HEK293 (cell line): ENCODE measurements around the gene ZNF106.

Experiments
- CTCF ChIA-PET: fragments of 350-600 bp; formaldehyde crosslinking; extraction: SDS; loops from one replicate; lab custom pipeline; 2021; ENCODE audit warnings: antibody characterized with exemption; lab: Yijun Ruan, JAX
- POLR2A ChIA-PET: fragments of 300-600 bp; formaldehyde crosslinking; extraction: SDS; loops from one replicate; lab custom pipeline; 2020; ENCODE audit warnings: antibody characterized with exemption, inconsistent platforms; lab: Yijun Ruan, JAX
- H3K27ac ChIP-seq: fragments of 200-500 bp; sonication (Bioruptor generic); 2 replicates; pipeline ENCODE4 v1.5.1; 2014; ENCODE audit warnings: low read depth, low read length, control low read depth, inconsistent platforms; ENCODE audit errors: extremely low read depth
- H3K36me3 ChIP-seq, 2 experiments: fragments of 200-500 bp in 1 of 2; sonication (Bioruptor generic) in 1 of 2; 1 replicate in 1 of 2; 2 replicates in 1 of 2; pipeline ENCODE4 v1.5.1; 2014 to 2017; ENCODE audit warnings: inconsistent platforms in 2 of 2, low read length in 2 of 2; ENCODE audit not compliant: control insufficient read depth in 2 of 2, insufficient read depth in 1 of 2
- H3K4me1 ChIP-seq: fragments of 200-500 bp; sonication (Bioruptor generic); 2 replicates; pipeline ENCODE4 v1.5.1; 2014; ENCODE audit warnings: mild to moderate bottlenecking, low read length, inconsistent platforms; ENCODE audit not compliant: control insufficient read depth, insufficient read depth
- H3K4me3 ChIP-seq: 2 replicates; pipeline ENCODE4 v1.5.1; 2011; ENCODE audit warnings: low read depth, mild to moderate bottlenecking, control low read depth, low read length, moderate library complexity
- H3K9me3 ChIP-seq: fragments of 200-500 bp; sonication (Bioruptor generic); 2 replicates; pipeline ENCODE4 v1.5.1; 2014; ENCODE audit warnings: low read depth, low read length, inconsistent platforms; ENCODE audit not compliant: control insufficient read depth, insufficient read depth
- GLI2 ChIP-seq: fragments of 450-650 bp; formaldehyde crosslinking; IDR thresholded peaks from 2 replicates; pipeline ENCODE4; 2017; ENCODE audit warnings: missing biosample characterization, missing genetic modification characterization, low read depth, borderline replicate concordance
- OSR2 ChIP-seq: fragments of 450-650 bp; formaldehyde crosslinking; IDR thresholded peaks from 2 replicates; pipeline ENCODE4 v1.5.1; 2016; ENCODE audit warnings: missing biosample characterization, missing genetic modification characterization
- SALL2 ChIP-seq: fragments of 450-650 bp; formaldehyde crosslinking; IDR thresholded peaks from 2 replicates; pipeline ENCODE4 v1.5.0; 2017; ENCODE audit warnings: missing biosample characterization, mild to moderate bottlenecking, missing genetic modification characterization, borderline replicate concordance
- ZBTB10 ChIP-seq: fragments of 450-650 bp; formaldehyde crosslinking; IDR thresholded peaks from 2 replicates; pipeline ENCODE4 v1.5.1; 2016; ENCODE audit warnings: missing biosample characterization, missing genetic modification characterization
- ZBTB7A ChIP-seq: fragments of 450-650 bp; formaldehyde crosslinking; IDR thresholded peaks from 2 replicates; pipeline ENCODE4 v1.5.1; 2016; ENCODE audit warnings: low read depth, missing biosample characterization, missing genetic modification characterization
- ZNF146 ChIP-seq: fragments of 450-650 bp; formaldehyde crosslinking; IDR thresholded peaks from 2 replicates; pipeline ENCODE4 v1.5.1; 2016; ENCODE audit warnings: missing biosample characterization, missing genetic modification characterization
- ZNF155 ChIP-seq: fragments of 450-650 bp; formaldehyde crosslinking; IDR thresholded peaks from 2 replicates; pipeline ENCODE4 v1.5.1; 2016; ENCODE audit warnings: missing biosample characterization, missing genetic modification characterization
- ZNF2 ChIP-seq: fragments of 450-650 bp; formaldehyde crosslinking; IDR thresholded peaks from 2 replicates; pipeline ENCODE4 v1.5.1; 2016; ENCODE audit warnings: missing biosample characterization, missing genetic modification characterization
- ZNF202 ChIP-seq: fragments of 450-650 bp; formaldehyde crosslinking; IDR thresholded peaks from 2 replicates; pipeline ENCODE4 v1.5.1; 2016; ENCODE audit warnings: missing biosample characterization, missing genetic modification characterization, borderline replicate concordance
- ZNF398 ChIP-seq: fragments of 450-650 bp; formaldehyde crosslinking; IDR thresholded peaks from 2 replicates; pipeline ENCODE4 v1.5.1; 2017; ENCODE audit warnings: missing biosample characterization, missing genetic modification characterization
- ZNF473 ChIP-seq: fragments of 450-650 bp; formaldehyde crosslinking; IDR thresholded peaks from 2 replicates; pipeline ENCODE4 v1.5.1; 2017; ENCODE audit warnings: missing biosample characterization, missing genetic modification characterization
- ZNF626 ChIP-seq: fragments of 450-650 bp; sonication (Bioruptor Pico); formaldehyde crosslinking; IDR thresholded peaks from 2 replicates; pipeline ENCODE4 v1.5.1; 2018; ENCODE audit warnings: missing biosample characterization, missing genetic modification characterization, inconsistent platforms
- ZNF837 ChIP-seq: fragments of 450-650 bp; formaldehyde crosslinking; IDR thresholded peaks from 2 replicates; pipeline ENCODE4 v1.5.1; 2016; ENCODE audit warnings: missing biosample characterization, missing genetic modification characterization
- ZSCAN5A ChIP-seq: fragments of 450-650 bp; formaldehyde crosslinking; IDR thresholded peaks from 2 replicates; pipeline ENCODE4 v1.5.1; 2016; ENCODE audit warnings: missing biosample characterization, missing genetic modification characterization
- TF ChIP-seq, protein P1 (sequence below): fragments of 450-650 bp; formaldehyde crosslinking; IDR thresholded peaks from 2 replicates; pipeline ENCODE4 v1.5.1; 2016; ENCODE audit warnings: missing biosample characterization, missing genetic modification characterization, borderline replicate concordance
- TF ChIP-seq, protein P2 (sequence below): fragments of 450-650 bp; formaldehyde crosslinking; conservative IDR thresholded peaks from 2 replicates; pipeline ENCODE4 v1.5.1; 2016; ENCODE audit warnings: low read depth, missing biosample characterization, missing genetic modification characterization
- TF ChIP-seq, protein P3 (sequence below): fragments of 450-650 bp; formaldehyde crosslinking; IDR thresholded peaks from 2 replicates; pipeline ENCODE4 v1.5.0; 2017; ENCODE audit warnings: missing biosample characterization, missing genetic modification characterization, borderline replicate concordance

The ZNF106 gene

GRCh38 chr15:42375252-42375651 lies 115.7 kb downstream of the ZNF106 start (continued):
- TF ChIP-seq ZNF146 (tag by site-specific recombination), result no peak

DNA sequence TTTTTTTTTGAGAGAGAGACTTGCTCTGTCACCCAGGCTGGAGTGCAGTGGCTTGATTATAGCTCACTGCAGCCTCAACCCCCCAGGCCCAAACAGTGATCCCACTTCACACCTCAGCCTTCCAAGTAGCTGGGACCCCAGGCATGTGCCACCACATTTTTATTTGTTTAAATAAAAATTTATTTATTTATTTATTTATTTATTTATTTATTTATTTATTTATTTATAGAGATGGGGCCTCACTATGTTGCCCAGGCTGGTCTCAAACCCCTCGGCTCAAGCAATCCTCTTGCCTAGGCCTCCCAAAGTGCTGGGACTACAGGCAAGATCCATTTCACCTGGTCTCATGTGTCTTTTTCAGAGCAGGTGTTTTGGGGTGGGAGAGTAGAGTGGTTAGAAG lies 116.1 kb downstream of the ZNF106 start:
- no peak overlapping the region for H3K4me3 ChIP-seq
- H3K27ac ChIP-seq, result no peak overlapping the region
- POLR2A ChIA-PET, result no interaction called here
- H3K36me3 ChIP-seq, result no peaks in the 10 kb centered on the region
- CTCF ChIA-PET, result interaction anchor here (1.5 kb wide), 1 partner anchor 10 kb away, joined by 5 read pairs; no protein-coding TSS in a partner anchor
- no peaks in the 10 kb centered on the region for H3K9me3 ChIP-seq
- H3K4me1 ChIP-seq, result no peaks in the 10 kb centered on the region
- TF ChIP-seq ZNF202 (tag by site-specific recombination), result no peak
- no peak for TF ChIP-seq ZNF626 (tag by site-specific recombination)
- TF ChIP-seq OSR2 (tag by site-specific recombination), result no peak
- TF ChIP-seq, protein P1, sequence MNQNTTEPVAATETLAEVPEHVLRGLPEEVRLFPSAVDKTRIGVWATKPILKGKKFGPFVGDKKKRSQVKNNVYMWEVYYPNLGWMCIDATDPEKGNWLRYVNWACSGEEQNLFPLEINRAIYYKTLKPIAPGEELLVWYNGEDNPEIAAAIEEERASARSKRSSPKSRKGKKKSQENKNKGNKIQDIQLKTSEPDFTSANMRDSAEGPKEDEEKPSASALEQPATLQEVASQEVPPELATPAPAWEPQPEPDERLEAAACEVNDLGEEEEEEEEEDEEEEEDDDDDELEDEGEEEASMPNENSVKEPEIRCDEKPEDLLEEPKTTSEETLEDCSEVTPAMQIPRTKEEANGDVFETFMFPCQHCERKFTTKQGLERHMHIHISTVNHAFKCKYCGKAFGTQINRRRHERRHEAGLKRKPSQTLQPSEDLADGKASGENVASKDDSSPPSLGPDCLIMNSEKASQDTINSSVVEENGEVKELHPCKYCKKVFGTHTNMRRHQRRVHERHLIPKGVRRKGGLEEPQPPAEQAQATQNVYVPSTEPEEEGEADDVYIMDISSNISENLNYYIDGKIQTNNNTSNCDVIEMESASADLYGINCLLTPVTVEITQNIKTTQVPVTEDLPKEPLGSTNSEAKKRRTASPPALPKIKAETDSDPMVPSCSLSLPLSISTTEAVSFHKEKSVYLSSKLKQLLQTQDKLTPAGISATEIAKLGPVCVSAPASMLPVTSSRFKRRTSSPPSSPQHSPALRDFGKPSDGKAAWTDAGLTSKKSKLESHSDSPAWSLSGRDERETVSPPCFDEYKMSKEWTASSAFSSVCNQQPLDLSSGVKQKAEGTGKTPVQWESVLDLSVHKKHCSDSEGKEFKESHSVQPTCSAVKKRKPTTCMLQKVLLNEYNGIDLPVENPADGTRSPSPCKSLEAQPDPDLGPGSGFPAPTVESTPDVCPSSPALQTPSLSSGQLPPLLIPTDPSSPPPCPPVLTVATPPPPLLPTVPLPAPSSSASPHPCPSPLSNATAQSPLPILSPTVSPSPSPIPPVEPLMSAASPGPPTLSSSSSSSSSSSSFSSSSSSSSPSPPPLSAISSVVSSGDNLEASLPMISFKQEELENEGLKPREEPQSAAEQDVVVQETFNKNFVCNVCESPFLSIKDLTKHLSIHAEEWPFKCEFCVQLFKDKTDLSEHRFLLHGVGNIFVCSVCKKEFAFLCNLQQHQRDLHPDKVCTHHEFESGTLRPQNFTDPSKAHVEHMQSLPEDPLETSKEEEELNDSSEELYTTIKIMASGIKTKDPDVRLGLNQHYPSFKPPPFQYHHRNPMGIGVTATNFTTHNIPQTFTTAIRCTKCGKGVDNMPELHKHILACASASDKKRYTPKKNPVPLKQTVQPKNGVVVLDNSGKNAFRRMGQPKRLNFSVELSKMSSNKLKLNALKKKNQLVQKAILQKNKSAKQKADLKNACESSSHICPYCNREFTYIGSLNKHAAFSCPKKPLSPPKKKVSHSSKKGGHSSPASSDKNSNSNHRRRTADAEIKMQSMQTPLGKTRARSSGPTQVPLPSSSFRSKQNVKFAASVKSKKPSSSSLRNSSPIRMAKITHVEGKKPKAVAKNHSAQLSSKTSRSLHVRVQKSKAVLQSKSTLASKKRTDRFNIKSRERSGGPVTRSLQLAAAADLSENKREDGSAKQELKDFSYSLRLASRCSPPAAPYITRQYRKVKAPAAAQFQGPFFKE (tag by site-specific recombination), result no peak
- no peak for TF ChIP-seq ZNF2 (tag by site-specific recombination)
- TF ChIP-seq GLI2 (tag by site-specific recombination), result peak; percentile 12; the same call in 1 of the 2 replicates
- no peak for TF ChIP-seq ZNF837 (tag by site-specific recombination)
- TF ChIP-seq, protein P2, sequence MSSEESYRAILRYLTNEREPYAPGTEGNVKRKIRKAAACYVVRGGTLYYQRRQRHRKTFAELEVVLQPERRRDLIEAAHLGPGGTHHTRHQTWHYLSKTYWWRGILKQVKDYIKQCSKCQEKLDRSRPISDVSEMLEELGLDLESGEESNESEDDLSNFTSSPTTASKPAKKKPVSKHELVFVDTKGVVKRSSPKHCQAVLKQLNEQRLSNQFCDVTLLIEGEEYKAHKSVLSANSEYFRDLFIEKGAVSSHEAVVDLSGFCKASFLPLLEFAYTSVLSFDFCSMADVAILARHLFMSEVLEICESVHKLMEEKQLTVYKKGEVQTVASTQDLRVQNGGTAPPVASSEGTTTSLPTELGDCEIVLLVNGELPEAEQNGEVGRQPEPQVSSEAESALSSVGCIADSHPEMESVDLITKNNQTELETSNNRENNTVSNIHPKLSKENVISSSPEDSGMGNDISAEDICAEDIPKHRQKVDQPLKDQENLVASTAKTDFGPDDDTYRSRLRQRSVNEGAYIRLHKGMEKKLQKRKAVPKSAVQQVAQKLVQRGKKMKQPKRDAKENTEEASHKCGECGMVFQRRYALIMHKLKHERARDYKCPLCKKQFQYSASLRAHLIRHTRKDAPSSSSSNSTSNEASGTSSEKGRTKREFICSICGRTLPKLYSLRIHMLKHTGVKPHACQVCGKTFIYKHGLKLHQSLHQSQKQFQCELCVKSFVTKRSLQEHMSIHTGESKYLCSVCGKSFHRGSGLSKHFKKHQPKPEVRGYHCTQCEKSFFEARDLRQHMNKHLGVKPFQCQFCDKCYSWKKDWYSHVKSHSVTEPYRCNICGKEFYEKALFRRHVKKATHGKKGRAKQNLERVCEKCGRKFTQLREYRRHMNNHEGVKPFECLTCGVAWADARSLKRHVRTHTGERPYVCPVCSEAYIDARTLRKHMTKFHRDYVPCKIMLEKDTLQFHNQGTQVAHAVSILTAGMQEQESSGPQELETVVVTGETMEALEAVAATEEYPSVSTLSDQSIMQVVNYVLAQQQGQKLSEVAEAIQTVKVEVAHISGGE (tag by site-specific recombination), result peak; percentile 42; the same call in 1 of the 2 replicates
- TF ChIP-seq ZNF473 (tag by site-specific recombination), result no peak
- TF ChIP-seq ZNF398, result no peak
- no peak for TF ChIP-seq ZBTB7A (tag by site-specific recombination)
- no peak for TF ChIP-seq SALL2 (tag by site-specific recombination)
- no peak for TF ChIP-seq ZSCAN5A (tag by site-specific recombination)
- no peak for TF ChIP-seq ZBTB10 (tag by site-specific recombination)
- TF ChIP-seq, protein P3, sequence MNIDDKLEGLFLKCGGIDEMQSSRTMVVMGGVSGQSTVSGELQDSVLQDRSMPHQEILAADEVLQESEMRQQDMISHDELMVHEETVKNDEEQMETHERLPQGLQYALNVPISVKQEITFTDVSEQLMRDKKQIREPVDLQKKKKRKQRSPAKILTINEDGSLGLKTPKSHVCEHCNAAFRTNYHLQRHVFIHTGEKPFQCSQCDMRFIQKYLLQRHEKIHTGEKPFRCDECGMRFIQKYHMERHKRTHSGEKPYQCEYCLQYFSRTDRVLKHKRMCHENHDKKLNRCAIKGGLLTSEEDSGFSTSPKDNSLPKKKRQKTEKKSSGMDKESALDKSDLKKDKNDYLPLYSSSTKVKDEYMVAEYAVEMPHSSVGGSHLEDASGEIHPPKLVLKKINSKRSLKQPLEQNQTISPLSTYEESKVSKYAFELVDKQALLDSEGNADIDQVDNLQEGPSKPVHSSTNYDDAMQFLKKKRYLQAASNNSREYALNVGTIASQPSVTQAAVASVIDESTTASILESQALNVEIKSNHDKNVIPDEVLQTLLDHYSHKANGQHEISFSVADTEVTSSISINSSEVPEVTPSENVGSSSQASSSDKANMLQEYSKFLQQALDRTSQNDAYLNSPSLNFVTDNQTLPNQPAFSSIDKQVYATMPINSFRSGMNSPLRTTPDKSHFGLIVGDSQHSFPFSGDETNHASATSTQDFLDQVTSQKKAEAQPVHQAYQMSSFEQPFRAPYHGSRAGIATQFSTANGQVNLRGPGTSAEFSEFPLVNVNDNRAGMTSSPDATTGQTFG (tag by site-specific recombination), result no peak
- TF ChIP-seq ZNF155 (tag by site-specific recombination), result no peak
